ENCODE measurements around the gene GPC3. TPM values are rescaled to one million over a fixed set of nuclear protein-coding genes. Genes with fewer than 3 reads are reported as not detected.

Gene GPC3
- total and polyA plus RNA-seq, 2 of the 4 experiments (the other 2 are of a cell fraction): not detected

DNA sequence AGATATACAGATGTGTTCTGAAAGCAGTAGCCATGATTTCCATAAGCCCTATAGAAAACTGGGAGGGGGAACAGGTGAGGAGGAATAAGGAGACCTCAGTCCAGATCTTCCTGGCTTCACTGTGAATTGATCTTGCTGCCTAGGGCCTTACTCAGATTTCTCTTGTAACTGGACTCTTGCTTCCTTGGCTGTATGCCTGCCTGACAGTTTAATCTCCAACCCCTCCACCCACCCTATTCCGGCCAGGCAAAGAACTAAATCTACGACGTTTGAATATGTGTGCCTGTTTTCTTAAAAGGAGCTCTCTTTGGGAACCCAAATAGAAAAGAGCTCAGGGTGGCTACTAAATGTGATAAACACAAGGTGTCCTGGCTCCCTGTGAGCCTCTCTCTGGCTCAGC, 173.0 kb downstream of the GPC3 start:
- H3K4ac ChIP-seq (ENCODE audit: low read depth, low read length): no peak overlapping the region
- H3K79me1 ChIP-seq (ENCODE audit: low read depth in 1 of 2, low read length in 2 of 2): no peaks in the 10 kb centered on the region
- H2BK5ac ChIP-seq (ENCODE audit: low read depth, low read length, poor library complexity, severe bottlenecking): no peak overlapping the region
- intact Hi-C loops (cut with micrococcal nuclease) (no loop called here), in situ Hi-C loops (cut with MboI; ENCODE audit: low sequenced_read_pairs) (no loop called here), dilution Hi-C loops (cut with HindIII; ENCODE audit: low sequenced_read_pairs, unreplicated experiment) (no loop called here)
- H3K4me1 ChIP-seq (ENCODE audit: control insufficient read depth, insufficient read depth, low read length): no peaks in the 10 kb centered on the region
- H2BK15ac ChIP-seq (ENCODE audit: low read depth, low read length): no peak overlapping the region
- H3K36me3 ChIP-seq (ENCODE audit: control insufficient read depth, insufficient read depth, low read length): no peaks in the 10 kb centered on the region
- H3K56ac ChIP-seq (ENCODE audit: extremely low read depth, insufficient read depth, low read length): no peak overlapping the region
- ChIA-PET CTCF (no interaction called here), POLR2A (ENCODE audit: unreplicated experiment) (no interaction called here)
- no TSS peak for BruUV-seq (replicated peaks)
- no peak for DNase-seq
- no peaks in the 10 kb centered on the region for H3K9me3 ChIP-seq (ENCODE audit: control insufficient read depth, insufficient read depth, low read length)
- no peak overlapping the region for H4K91ac ChIP-seq (ENCODE audit: insufficient read depth, low read depth, low read length)
- no peak overlapping the region for H3K14ac ChIP-seq (replicated peaks; ENCODE audit: low read depth, low read length)
- H3K27ac ChIP-seq (ENCODE audit: insufficient read depth, low read length): no peak overlapping the region
- H2BK20ac ChIP-seq (ENCODE audit: low read depth, low read length): no peak overlapping the region
- no CpG with 5 or more reads among the region's 3 CpGs for WGBS, 2 experiments (ENCODE audit: extremely low coverage in 2 of 2, insufficient read length in 1 of 2)
- no peak overlapping the region for H3K9ac ChIP-seq (ENCODE audit: low read depth, low read length)
- H3K4me3 ChIP-seq (ENCODE audit: insufficient read depth, low read depth, low read length): no peak overlapping the region
- H2AK9ac ChIP-seq (replicated peaks; ENCODE audit: low read depth, low read length, poor library complexity): no peak overlapping the region
- no peak overlapping the region for H3K23ac ChIP-seq (ENCODE audit: low read depth, low read length)
- H4K5ac ChIP-seq (ENCODE audit: low read depth, low read length): no peak overlapping the region
- peaks cover 6% of the 10 kb centered on the region; the same call in 1 of the 2 replicates for H3K27me3 ChIP-seq (ENCODE audit: control insufficient read depth, insufficient read depth, low read length)
- H2AK5ac ChIP-seq (ENCODE audit: low read depth, low read length): no peak overlapping the region
- H3K4me2 ChIP-seq (ENCODE audit: low read depth, low read length): no peak overlapping the region
- H3K18ac ChIP-seq (ENCODE audit: low read depth, low read length): no peak overlapping the region
- H4K20me1 ChIP-seq (ENCODE audit: insufficient read depth, low read length): no peaks in the 10 kb centered on the region
- H2BK120ac ChIP-seq (ENCODE audit: low read depth, low read length): no peak overlapping the region
- H4K8ac ChIP-seq (ENCODE audit: low read depth in 2 of 2, low read length in 2 of 2): no peak overlapping the region
- no peaks in the 10 kb centered on the region for H3K9me1 ChIP-seq (ENCODE audit: insufficient read depth, low read length)
- no peak for ATAC-seq (ENCODE audit: low read depth)
- H2AFZ ChIP-seq (replicated peaks; ENCODE audit: low read length, poor library complexity): no peak overlapping the region
- TF ChIP-seq MAFK (IDR thresholded peaks at IDR 0.05; ENCODE audit: low read depth, low read length) (no peak), POLR2A (IDR thresholded peaks at IDR 0.05; ENCODE audit: low read depth, low read length) (no peak), RAD21 (IDR thresholded peaks at IDR 0.05; ENCODE audit: low read length) (no peak), MAZ (IDR thresholded peaks at IDR 0.05; ENCODE audit: borderline replicate concordance, low read depth, low read length) (no peak), BHLHE40 (IDR thresholded peaks at IDR 0.05; ENCODE audit: low read depth, low read length) (no peak), RFX5 (IDR thresholded peaks at IDR 0.05; ENCODE audit: low read depth, low read length) (no peak), CHD1 (IDR thresholded peaks at IDR 0.05; ENCODE audit: low read depth, low read length) (no peak)
- TF ChIP-seq, protein P1, sequence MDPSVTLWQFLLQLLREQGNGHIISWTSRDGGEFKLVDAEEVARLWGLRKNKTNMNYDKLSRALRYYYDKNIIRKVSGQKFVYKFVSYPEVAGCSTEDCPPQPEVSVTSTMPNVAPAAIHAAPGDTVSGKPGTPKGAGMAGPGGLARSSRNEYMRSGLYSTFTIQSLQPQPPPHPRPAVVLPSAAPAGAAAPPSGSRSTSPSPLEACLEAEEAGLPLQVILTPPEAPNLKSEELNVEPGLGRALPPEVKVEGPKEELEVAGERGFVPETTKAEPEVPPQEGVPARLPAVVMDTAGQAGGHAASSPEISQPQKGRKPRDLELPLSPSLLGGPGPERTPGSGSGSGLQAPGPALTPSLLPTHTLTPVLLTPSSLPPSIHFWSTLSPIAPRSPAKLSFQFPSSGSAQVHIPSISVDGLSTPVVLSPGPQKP (IDR thresholded peaks at IDR 0.05; ENCODE audit: borderline replicate concordance, low read depth, low read length): no peak

All from IMR-90 (cell line).